Activated naive CD4-positive, alpha-beta T cell treated with anti-CD3 and anti-CD28 coated beads, Interleukin-2, amount 10 ng/mL, durations not matched to agents 7 days and 5 days (primary cell): Measurements from ENCODE around the gene BEND3.
"Not testable (repeated sequence)": the region's sequence is repeated elsewhere in the genome, so short reads cannot be mapped to it uniquely, and the experiment has no call there.

Experiments
- CTCF ChIA-PET: fragments of 350-600 bp; sonication (Branson Sonifier 250); formaldehyde crosslinking; loops from one replicate; lab custom pipeline; 2021; ENCODE audit warnings: antibody characterized with exemption; lab: Charles Lee
- DNase-seq: peaks from one replicate; pipeline ENCODE4 v3.0.0-alpha.2; 2020
- H3K27ac Mint-ChIP-seq: one replicate; pipeline ENCODE4 v1.8.0; 2021; ENCODE audit warnings: mild to moderate bottlenecking, moderate library complexity, mixed read lengths
- H3K27me3 Mint-ChIP-seq: one replicate; pipeline ENCODE4 v1.8.0; 2021; ENCODE audit warnings: mild to moderate bottlenecking, mixed read lengths
- H3K36me3 Mint-ChIP-seq: one replicate; pipeline ENCODE4 v1.8.0; 2021; ENCODE audit warnings: mixed read lengths
- H3K4me1 Mint-ChIP-seq: one replicate; pipeline ENCODE4 v1.8.0; 2021; ENCODE audit warnings: mixed read lengths
- H3K4me3 Mint-ChIP-seq: one replicate; pipeline ENCODE4 v1.8.0; 2021; ENCODE audit warnings: mild to moderate bottlenecking, moderate library complexity, mixed read lengths
- H3K9me3 Mint-ChIP-seq: one replicate; pipeline ENCODE4 v1.8.0; 2021; ENCODE audit warnings: mixed read lengths

Gene BEND3

GRCh38 chr6:107021446-107022185 lies 93.7 kb downstream of the BEND3 start:
- Mint-ChIP-seq H3K4me3 (no peak overlapping the region), H3K36me3 (no peaks in the 10 kb centered on the region), H3K9me3 (no peaks in the 10 kb centered on the region), H3K27ac (no peak overlapping the region), H3K27me3 (peaks cover 2% of the 10 kb centered on the region), H3K4me1 (no peaks in the 10 kb centered on the region)
- no peak for DNase-seq
- CTCF ChIA-PET, result interaction anchor here (1.7 kb wide), 1 partner anchor 24 kb away, joined by 5 read pairs; no protein-coding TSS in a partner anchor

- no peaks in the 10 kb centered on the region for H3K36me3 Mint-ChIP-seq
- H3K27me3 Mint-ChIP-seq, result peaks cover 9% of the 10 kb centered on the region
- CTCF ChIA-PET, result no interaction called here
Measured at GRCh38 chr6:107020239-107020638, 95.1 kb downstream of the BEND3 start.

GRCh38 chr6:107019628-107020027 lies 95.7 kb downstream of the BEND3 start:
- CTCF ChIA-PET, result not testable (repeated sequence)

More at GRCh38 chr6:107020239-107020638, 95.1 kb downstream of the BEND3 start:
- Mint-ChIP-seq H3K27ac (no peak overlapping the region), H3K4me3 (no peak overlapping the region), H3K4me1 (no peaks in the 10 kb centered on the region), H3K9me3 (no peaks in the 10 kb centered on the region)
- no peak for DNase-seq

GRCh38 chr6:107019047-107019446 lies 96.3 kb downstream of the BEND3 start:
- no peak overlapping the region for H3K4me3 Mint-ChIP-seq
- no peak for DNase-seq
- peaks cover 16% of the 10 kb centered on the region for H3K27me3 Mint-ChIP-seq
- no peak overlapping the region for H3K27ac Mint-ChIP-seq
- H3K36me3 Mint-ChIP-seq, result no peaks in the 10 kb centered on the region
- CTCF ChIA-PET, result no interaction called here
- no peaks in the 10 kb centered on the region for H3K9me3 Mint-ChIP-seq
- H3K4me1 Mint-ChIP-seq, result no peaks in the 10 kb centered on the region

More at GRCh38 chr6:107019628-107020027, 95.7 kb downstream of the BEND3 start:
- DNase-seq, H3K9me3 Mint-ChIP-seq, H3K27ac Mint-ChIP-seq, H3K36me3 Mint-ChIP-seq, H3K4me1 Mint-ChIP-seq, H3K4me3 Mint-ChIP-seq: not testable (repeated sequence)
- peaks cover 14% of the 10 kb centered on the region for H3K27me3 Mint-ChIP-seq
